Keratinocyte (primary cell): ENCODE measurements around the gene ZSCAN21.

Experiments
- EZH2 ChIP-seq: IDR thresholded peaks from one replicate; pipeline ENCODE4 v1.6.1; 2012; ENCODE audit warnings: inconsistent platforms, mild to moderate bottlenecking, low read length, moderate library complexity
- TF ChIP-seq, protein P1 (sequence below), 3 experiments: IDR thresholded peaks in 1 of 3; conservative IDR thresholded peaks in 1 of 3; optimal IDR thresholded peaks in 1 of 3; 2 replicates in 2 of 3; 3 replicates in 1 of 3; pipeline versions ENCODE3 to v1.5.1; 2011; ENCODE audit warnings: low read length in 3 of 3, mild to moderate bottlenecking in 3 of 3, moderate library complexity in 2 of 3, control low read depth in 1 of 3, inconsistent platforms in 1 of 3; ENCODE audit not compliant: insufficient read depth in 2 of 3; ENCODE audit errors: extremely low read depth in 1 of 3

DNA sequence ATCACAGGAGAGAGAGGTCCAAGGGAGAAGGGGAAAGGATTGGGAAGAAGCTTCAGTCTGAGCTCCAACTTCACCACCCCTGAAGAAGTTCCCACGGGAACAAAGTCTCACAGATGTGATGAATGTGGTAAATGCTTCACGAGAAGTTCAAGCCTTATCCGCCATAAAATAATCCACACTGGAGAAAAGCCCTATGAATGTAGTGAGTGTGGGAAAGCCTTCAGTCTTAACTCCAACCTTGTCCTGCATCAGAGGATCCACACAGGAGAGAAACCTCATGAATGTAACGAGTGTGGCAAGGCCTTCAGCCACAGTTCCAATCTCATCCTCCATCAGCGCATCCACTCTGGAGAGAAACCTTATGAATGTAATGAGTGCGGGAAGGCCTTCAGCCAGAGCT lies 16.0 kb upstream of the ZSCAN21 start:
- TF ChIP-seq, protein P1, sequence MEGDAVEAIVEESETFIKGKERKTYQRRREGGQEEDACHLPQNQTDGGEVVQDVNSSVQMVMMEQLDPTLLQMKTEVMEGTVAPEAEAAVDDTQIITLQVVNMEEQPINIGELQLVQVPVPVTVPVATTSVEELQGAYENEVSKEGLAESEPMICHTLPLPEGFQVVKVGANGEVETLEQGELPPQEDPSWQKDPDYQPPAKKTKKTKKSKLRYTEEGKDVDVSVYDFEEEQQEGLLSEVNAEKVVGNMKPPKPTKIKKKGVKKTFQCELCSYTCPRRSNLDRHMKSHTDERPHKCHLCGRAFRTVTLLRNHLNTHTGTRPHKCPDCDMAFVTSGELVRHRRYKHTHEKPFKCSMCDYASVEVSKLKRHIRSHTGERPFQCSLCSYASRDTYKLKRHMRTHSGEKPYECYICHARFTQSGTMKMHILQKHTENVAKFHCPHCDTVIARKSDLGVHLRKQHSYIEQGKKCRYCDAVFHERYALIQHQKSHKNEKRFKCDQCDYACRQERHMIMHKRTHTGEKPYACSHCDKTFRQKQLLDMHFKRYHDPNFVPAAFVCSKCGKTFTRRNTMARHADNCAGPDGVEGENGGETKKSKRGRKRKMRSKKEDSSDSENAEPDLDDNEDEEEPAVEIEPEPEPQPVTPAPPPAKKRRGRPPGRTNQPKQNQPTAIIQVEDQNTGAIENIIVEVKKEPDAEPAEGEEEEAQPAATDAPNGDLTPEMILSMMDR (optimal IDR thresholded peaks at IDR 0.05 in 1 of 3, IDR thresholded peaks at IDR 0.05 in 1 of 3, conservative IDR thresholded peaks at IDR 0.05 in 1 of 3; ENCODE audit: extremely low read depth in 1 of 3, insufficient read depth in 2 of 3, low read length in 3 of 3), result no peak
- no peak for TF ChIP-seq EZH2
